Activated CD4-positive, alpha-beta T cell treated with anti-CD3 and anti-CD28 coated beads, Interleukin-2, amount 50 U/mL, for 1 hour (primary cell): ENCODE results near the gene ARHGAP12.
"Not testable (repeated sequence)": the region's sequence is repeated elsewhere in the genome, so short reads cannot be mapped to it uniquely, and the experiment has no call there.

ENCODE experiments used
- DNase-seq: peaks from one replicate; pipeline ENCODE4 v3.0.0-alpha.2; 2020

Gene ARHGAP12

GRCh38 chr10:31924833-31925232 lies 3.8 kb downstream of the ARHGAP12 start:
- no peak for DNase-seq

- DNase-seq, result no peak
These were observed 5.2 kb downstream of the ARHGAP12 start for GRCh38 chr10:31923389-31923788.

GRCh38 chr10:31921031-31921430 lies 7.6 kb downstream of the ARHGAP12 start:
- no peak for DNase-seq

- no peak for DNase-seq
These were observed 8.1 kb downstream of the ARHGAP12 start for GRCh38 chr10:31920538-31920937.

GRCh38 chr10:31918671-31919409 lies 9.8 kb downstream of the ARHGAP12 start:
- no peak for DNase-seq

GRCh38 chr10:31914370-31914769 lies 14.3 kb downstream of the ARHGAP12 start:
- DNase-seq, result no peak

- no peak for DNase-seq
These were observed 15.5 kb downstream of the ARHGAP12 start for GRCh38 chr10:31912898-31913850.

GRCh38 chr10:31912289-31912688 lies 16.3 kb downstream of the ARHGAP12 start:
- no peak for DNase-seq

- DNase-seq, result no peak
These were observed 18.6 kb downstream of the ARHGAP12 start for GRCh38 chr10:31910016-31910415.

GRCh38 chr10:31908157-31908556 lies 20.5 kb downstream of the ARHGAP12 start:
- DNase-seq, result no peak

- DNase-seq, result no peak
These were observed 22.6 kb downstream of the ARHGAP12 start for GRCh38 chr10:31906039-31906438.

GRCh38 chr10:31905586-31905985 lies 23.0 kb downstream of the ARHGAP12 start:
- no peak for DNase-seq

- no peak for DNase-seq
These were observed 26.0 kb downstream of the ARHGAP12 start for GRCh38 chr10:31902625-31903024.

- no peak for DNase-seq
These were observed 31.1 kb downstream of the ARHGAP12 start for GRCh38 chr10:31897506-31897905.

- no peak for DNase-seq
These were observed 31.7 kb downstream of the ARHGAP12 start for GRCh38 chr10:31896968-31897384.

- DNase-seq, result not testable (repeated sequence)
These were observed 32.9 kb downstream of the ARHGAP12 start for GRCh38 chr10:31895722-31896121.

GRCh38 chr10:31888442-31888841 lies 40.2 kb downstream of the ARHGAP12 start:
- DNase-seq, result no peak

- no peak for DNase-seq
These were observed 40.8 kb downstream of the ARHGAP12 start for GRCh38 chr10:31887850-31888249.

- no peak for DNase-seq
These were observed 41.7 kb downstream of the ARHGAP12 start for GRCh38 chr10:31886885-31887284.

GRCh38 chr10:31885971-31886370 lies 42.7 kb downstream of the ARHGAP12 start:
- no peak for DNase-seq

GRCh38 chr10:31884386-31884785 lies 44.2 kb downstream of the ARHGAP12 start:
- no peak for DNase-seq

- DNase-seq, result no peak
These were observed 45.2 kb downstream of the ARHGAP12 start for GRCh38 chr10:31883397-31883796.

- no peak for DNase-seq
These were observed 50.1 kb downstream of the ARHGAP12 start for GRCh38 chr10:31878486-31878885.
